GM12878 (cell line): ENCODE data around the gene CABP7. TPM values are rescaled to one million over a fixed set of nuclear protein-coding genes. Genes with fewer than 3 reads are reported as not detected.

Experiments used
- ATAC-seq: fragments of 200-7000 bp; cut with Tn5 transposase; 3 replicates; pipeline ENCODE4 v1.9.1; 2020; ENCODE audit warnings: mild to moderate bottlenecking, moderate library complexity
- BruUV-seq: library from RNA; stranded (reverse); fragments of 400-500 nt; replicated peaks from 2 replicates; lab custom pipeline; 2021; lab: Mats Ljungman, UMichigan
- CTCF ChIA-PET: fragments of 300-600 bp; sonication (Branson Sonifier 250); formaldehyde crosslinking; extraction: SDS; loops from one replicate; lab custom pipeline; 2021; ENCODE audit warnings: inconsistent platforms; lab: Yijun Ruan, JAX
- POLR2A ChIA-PET: fragments of 350-600 bp; formaldehyde crosslinking; extraction: SDS; loops from one replicate; lab custom pipeline; 2021; ENCODE audit warnings: inconsistent platforms; lab: Charles Lee
- RAD21 ChIA-PET: fragments of 300-600 bp; sonication (Branson Sonifier 250); formaldehyde crosslinking; loops from one replicate; lab custom pipeline; 2023; ENCODE audit warnings: antibody characterized with exemption; ENCODE audit not compliant: unreplicated experiment; lab: Charles Lee
- SMC1A ChIA-PET: fragments of 300-600 bp; sonication (Branson Sonifier 250); formaldehyde crosslinking; loops from one replicate; lab custom pipeline; 2023; ENCODE audit not compliant: unreplicated experiment, uncharacterized antibody; lab: Charles Lee
- DNase-seq: peaks from one replicate; pipeline ENCODE4 v3.0.0-alpha.2; 2011; ENCODE audit warnings: low read depth, low spot score
- FAIRE-seq: peaks from 3 replicates; lab custom pipeline; 2011; peaks lifted over from hg19 to GRCh38; lab: Jason Lieb, UNC
- H2AFZ ChIP-seq: 2 replicates; pipeline ENCODE4 v1.6.0; 2011; ENCODE audit warnings: low read depth, low read length, control low read depth; ENCODE audit not compliant: control insufficient read depth
- H3K27ac ChIP-seq: 2 replicates; pipeline ENCODE4 v1.5.1; 2011; ENCODE audit warnings: control low read depth; ENCODE audit not compliant: control insufficient read depth, insufficient read depth
- H3K27me3 ChIP-seq, 2 experiments: replicated peaks in 1 of 2; 2 replicates each; pipeline versions ENCODE4 v1.6.0 to v1.6.1; 2011; ENCODE audit warnings: low read length in 1 of 2; ENCODE audit not compliant: control insufficient read depth in 2 of 2, insufficient read depth in 2 of 2
- H3K36me3 ChIP-seq, 2 experiments: 2 replicates each; pipeline ENCODE4 v1.5.1; 2011; ENCODE audit warnings: low read length in 1 of 2; ENCODE audit not compliant: control insufficient read depth in 2 of 2, insufficient read depth in 2 of 2
- H3K4me1 ChIP-seq: 2 replicates; pipeline ENCODE4 v1.6.1; 2011; ENCODE audit warnings: mild to moderate bottlenecking, low read length, moderate library complexity, mixed read lengths; ENCODE audit not compliant: control insufficient read depth, insufficient read depth
- H3K4me2 ChIP-seq: 2 replicates; pipeline ENCODE4 v1.6.0; 2011; ENCODE audit warnings: control low read depth; ENCODE audit not compliant: control insufficient read depth, insufficient read depth
- H3K4me3 ChIP-seq: fragments of 200-600 bp; sonication (generic); 2 replicates; pipeline ENCODE4 v1.5.1; 2016
- H3K79me2 ChIP-seq: 2 replicates; pipeline ENCODE4 v1.6.0; 2011; ENCODE audit warnings: low read length; ENCODE audit not compliant: control insufficient read depth, insufficient read depth
- H3K9ac ChIP-seq: 2 replicates; pipeline ENCODE4 v1.8.0; 2011; ENCODE audit warnings: low read length, control low read depth, mixed read lengths; ENCODE audit not compliant: control insufficient read depth, insufficient read depth
- H3K9me3 ChIP-seq: replicated peaks from 3 replicates; pipeline ENCODE4 v1.5.1; 2011; ENCODE audit warnings: mild to moderate bottlenecking, low read length; ENCODE audit not compliant: control insufficient read depth, insufficient read depth
- H4K20me1 ChIP-seq: 2 replicates; pipeline ENCODE4 v1.6.0; 2011; ENCODE audit not compliant: control insufficient read depth, insufficient read depth
- MEF2B ChIP-seq: fragments of 450-650 bp; IDR thresholded peaks from 2 replicates; pipeline ENCODE4 v1.6.1; 2018; ENCODE audit warnings: mild to moderate bottlenecking, moderate library complexity; ENCODE audit not compliant: partially characterized antibody, poor library complexity, severe bottlenecking
- POLR2AphosphoS2 ChIP-seq: IDR thresholded peaks from 2 replicates; pipeline ENCODE4 v1.6.1; 2011; ENCODE audit warnings: low read depth, mild to moderate bottlenecking, low read length, improper control_type of control experiment, moderate library complexity
- SREBF2 ChIP-seq: IDR thresholded peaks from 2 replicates; pipeline ENCODE4 v1.6.1; 2012; ENCODE audit warnings: mild to moderate bottlenecking, low read length
- WGBS: methylation state at CpG from one replicate; pipeline ENCODE4 v1.1.6; 2016; ENCODE audit warnings: low lambda C conversion rate; ENCODE audit not compliant: insufficient replicate concordance, insufficient coverage; ENCODE audit errors: missing lambda C conversion rate; 5-methylcytosine and 5-hydroxymethylcytosine counted together
- in situ Hi-C: fragments of 300-500 bp; cut with MboI; formaldehyde crosslinking; loops from 9 replicates; pipeline ENCODE4 v1.14.3; 2018; ENCODE audit warnings: mixed read lengths
- intact Hi-C: fragments of 100-400 bp; cut with micrococcal nuclease; formaldehyde crosslinking; loops from one replicate; pipeline ENCODE4 v1.14.2; 2022; ENCODE audit not compliant: unreplicated experiment
- polyA plus RNA-seq, 11 experiments: library from polyadenylated mRNA; depleted of rRNA in 4 of 11; unstranded in 6 of 11; stranded (reverse) in 5 of 11; fragments of >200 nt; fragmentation: Nextera tagmentation in 4 of 11; fragmentation: Illumina TruSeq in 1 of 11; extraction: Ambion mirVana in 4 of 11; extraction: Trizol in 1 of 11; gene quantifications; 1 replicate in 1 of 11; 2 replicates in 10 of 11; pipeline versions ENCODE4 v1.2.1 to v1.2.3, GENCODE V29; 2011 to 2016; ENCODE audit warnings: inconsistent platforms in 2 of 11, missing spikeins in 2 of 11, low read depth in 1 of 11
- total RNA-seq, 4 experiments: library from RNA; depleted of rRNA in 3 of 4; stranded (reverse); fragments of >200 nt in 3 of 4; fragmentation: Illumina TruSeq in 1 of 4; extraction: Trizol in 1 of 4; gene quantifications; 2 replicates each; pipeline versions ENCODE4 v1.2.1 to v1.2.3, GENCODE V29; 2013 to 2021
- TF ChIP-seq, protein P1 (sequence below): IDR thresholded peaks from 2 replicates; pipeline ENCODE4 v1.6.1; 2012; ENCODE audit warnings: low read depth, low read length, improper control_type of control experiment

CABP7 gene
- total and polyA plus RNA-seq, 10 of the 15 experiments (the other 5 are each of a cell fraction or from before 2014, with no cell fraction given), result 0.02 to 0.18 (median 0.05) TPM; not detected in 5

DNA sequence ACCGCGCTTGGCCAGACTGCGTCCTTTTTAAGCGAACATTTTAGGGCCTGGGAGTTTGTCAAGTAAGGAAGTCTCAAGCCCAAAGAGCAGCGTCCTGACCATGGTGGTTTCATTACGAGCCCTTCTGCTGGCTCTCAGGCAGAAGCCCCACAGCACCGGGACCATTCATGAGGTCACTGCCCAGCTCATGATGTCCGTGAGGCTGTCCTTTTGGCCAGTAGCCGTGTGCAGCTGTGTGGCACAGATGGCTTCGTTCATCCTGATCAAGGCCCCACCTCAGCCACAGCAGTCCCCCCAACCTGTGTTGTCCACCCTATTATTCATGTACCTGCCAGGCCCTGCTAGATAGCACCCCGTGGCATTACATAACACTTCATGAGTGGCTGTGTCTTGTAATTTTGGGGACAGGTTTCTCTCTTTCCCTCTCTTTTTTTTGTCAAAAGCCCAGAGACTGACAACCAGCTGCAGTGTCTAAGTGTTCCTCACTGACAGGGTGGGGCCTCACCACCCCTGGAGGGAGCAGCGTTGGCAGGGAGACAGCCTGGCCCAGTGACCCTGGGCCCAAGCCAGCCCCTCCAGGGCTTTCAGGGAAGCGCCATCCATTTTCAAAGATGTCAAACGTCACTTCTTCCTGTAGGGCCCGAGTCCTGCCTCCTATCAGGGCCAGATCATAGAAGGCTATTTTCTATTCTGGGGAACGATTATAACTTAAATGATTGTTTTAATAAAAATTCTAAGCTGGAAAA, 21.8 kb upstream of the CABP7 start:
- ChIA-PET POLR2A (no interaction called here), CTCF (interaction anchor here (0.7 to 1.3 kb wide), 2 partner anchors 8 to 307 kb away, joined by 3 to 5 read pairs; no protein-coding TSS in a partner anchor), RAD21 (no interaction called here), SMC1A (interaction anchor here (0.6 kb wide), 1 partner anchor 911 kb away, joined by 3 read pairs; no protein-coding TSS in a partner anchor)
- Histone ChIP-seq H3K4me1 (no peaks in the 10 kb centered on the region), H3K27ac (no peak overlapping the region), H3K9me3 (no peaks in the 10 kb centered on the region), H3K9ac (no peak overlapping the region), H2AFZ (no peak overlapping the region), H3K27me3 (no peaks in the 10 kb centered on the region), H3K36me3 (peaks cover 2 to 14% of the 10 kb centered on the region in 2 experiments; a peak in 2 of 4 replicates), H3K4me2 (no peak overlapping the region), H3K4me3 (no peak overlapping the region), H4K20me1 (no peaks in the 10 kb centered on the region), H3K79me2 (no peaks in the 10 kb centered on the region)
- TF ChIP-seq SREBF2, result no peak
- no peak for TF ChIP-seq POLR2AphosphoS2
- no peak for TF ChIP-seq MEF2B
- ATAC-seq, result no peak
- intact Hi-C loops, result loop anchor here (10.0 kb wide), 1 partner anchor 387 kb away; the partner anchor contains the start of gene HORMAD2
- in situ Hi-C loops, result no loop called here
- BruUV-seq, result no TSS peak
- WGBS, result 88% methylated on average over 16 of the region's 16 CpGs
- no peak for FAIRE-seq
- no peak for DNase-seq

DNA sequence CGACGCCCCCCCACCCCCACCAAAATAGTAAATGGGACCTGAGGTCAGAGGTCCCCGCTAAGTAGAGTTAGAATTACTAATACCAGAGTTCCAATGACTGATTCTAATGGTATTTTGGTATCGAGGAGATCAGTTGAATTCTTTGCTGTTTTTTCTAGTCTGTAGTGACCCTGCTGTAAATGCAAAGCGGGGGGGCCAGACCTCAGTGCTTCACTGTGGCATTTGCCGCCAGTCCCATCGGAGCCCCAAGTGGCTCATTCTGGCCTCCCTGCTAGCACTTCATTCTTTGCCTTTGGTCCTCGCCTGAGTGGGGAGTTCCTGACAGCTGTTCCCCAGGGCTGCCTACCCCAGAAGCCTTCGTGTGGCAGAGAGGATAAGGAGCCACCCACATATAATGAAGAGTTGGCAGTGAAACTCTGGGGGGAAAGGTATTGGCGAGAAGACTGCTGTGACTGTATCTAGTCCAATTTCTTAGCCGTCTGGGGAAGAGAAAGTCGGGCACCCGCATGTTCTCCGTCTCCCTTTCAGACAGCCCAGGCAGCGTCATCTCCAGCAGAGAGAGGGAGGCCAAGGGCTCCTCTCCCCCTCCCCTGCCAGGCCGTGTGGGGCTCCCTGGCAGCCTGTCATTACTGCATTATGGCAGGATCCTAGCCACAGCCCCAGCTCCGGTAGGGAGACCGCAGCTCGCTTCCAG, 19.4 kb upstream of the CABP7 start:
- Histone ChIP-seq H4K20me1 (no peaks in the 10 kb centered on the region), H3K27ac (no peak overlapping the region), H3K36me3 (peaks cover 0 to 5% of the 10 kb centered on the region in 2 experiments; a peak in 2 of 4 replicates), H3K4me3 (no peak overlapping the region), H3K79me2 (no peaks in the 10 kb centered on the region), H2AFZ (no peak overlapping the region), H3K9me3 (no peaks in the 10 kb centered on the region), H3K27me3 (no peaks in the 10 kb centered on the region)
- RAD21 ChIA-PET, result no interaction called here
- POLR2A ChIA-PET, result no interaction called here
- DNase-seq (no peak), FAIRE-seq (no peak)
- WGBS, result 77% methylated on average over 17 of the region's 19 CpGs
- in situ Hi-C loops, result no loop called here
- TF ChIP-seq, protein P1, sequence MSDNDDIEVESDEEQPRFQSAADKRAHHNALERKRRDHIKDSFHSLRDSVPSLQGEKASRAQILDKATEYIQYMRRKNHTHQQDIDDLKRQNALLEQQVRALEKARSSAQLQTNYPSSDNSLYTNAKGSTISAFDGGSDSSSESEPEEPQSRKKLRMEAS, result no peak
- TF ChIP-seq, all 136 proteins: peak for 0
- 0 out of 2 replicates have a peak, but pooled peaks cover 3% of the 10 kb centered on the region for H3K4me1 ChIP-seq
- BruUV-seq, result no TSS peak
- intact Hi-C loops, result no loop called here
- CTCF ChIA-PET, result interaction anchor here (1.0 kb wide), 1 partner anchor 19 kb away, joined by 4 read pairs; no protein-coding TSS in a partner anchor
- H3K9ac ChIP-seq, result no peak overlapping the region
- SMC1A ChIA-PET, result no interaction called here
- no peak overlapping the region for H3K4me2 ChIP-seq
- ATAC-seq, result no peak
